Hepatocyte (in vitro differentiated cells): ENCODE data around the gene SLC34A1.

ENCODE experiments used
- EZH2phosphoT487 ChIP-seq: fragments of 200-600 bp; sonication (generic); IDR thresholded peaks from one replicate; pipeline ENCODE4 v1.6.1; 2018; ENCODE audit warnings: antibody characterized with exemption, mild to moderate bottlenecking, low read depth, moderate library complexity; ENCODE audit not compliant: unreplicated experiment, severe bottlenecking
- TF ChIP-seq, protein P1 (sequence below): fragments of 200-600 bp; sonication (generic); IDR thresholded peaks from 2 replicates; pipeline ENCODE4 v1.5.1; 2016; ENCODE audit warnings: antibody characterized with exemption, mild to moderate bottlenecking; ENCODE audit not compliant: poor library complexity

- TF ChIP-seq, protein P1, sequence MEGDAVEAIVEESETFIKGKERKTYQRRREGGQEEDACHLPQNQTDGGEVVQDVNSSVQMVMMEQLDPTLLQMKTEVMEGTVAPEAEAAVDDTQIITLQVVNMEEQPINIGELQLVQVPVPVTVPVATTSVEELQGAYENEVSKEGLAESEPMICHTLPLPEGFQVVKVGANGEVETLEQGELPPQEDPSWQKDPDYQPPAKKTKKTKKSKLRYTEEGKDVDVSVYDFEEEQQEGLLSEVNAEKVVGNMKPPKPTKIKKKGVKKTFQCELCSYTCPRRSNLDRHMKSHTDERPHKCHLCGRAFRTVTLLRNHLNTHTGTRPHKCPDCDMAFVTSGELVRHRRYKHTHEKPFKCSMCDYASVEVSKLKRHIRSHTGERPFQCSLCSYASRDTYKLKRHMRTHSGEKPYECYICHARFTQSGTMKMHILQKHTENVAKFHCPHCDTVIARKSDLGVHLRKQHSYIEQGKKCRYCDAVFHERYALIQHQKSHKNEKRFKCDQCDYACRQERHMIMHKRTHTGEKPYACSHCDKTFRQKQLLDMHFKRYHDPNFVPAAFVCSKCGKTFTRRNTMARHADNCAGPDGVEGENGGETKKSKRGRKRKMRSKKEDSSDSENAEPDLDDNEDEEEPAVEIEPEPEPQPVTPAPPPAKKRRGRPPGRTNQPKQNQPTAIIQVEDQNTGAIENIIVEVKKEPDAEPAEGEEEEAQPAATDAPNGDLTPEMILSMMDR: no peak
- TF ChIP-seq EZH2phosphoT487: no peak
These were observed 28.4 kb upstream of the SLC34A1 start for GRCh38 chr5:177355868-177356168.
